ENCODE data around the gene ADD1.
A peak's percentile ranks its signal among the peaks of the same experiment; 100 is the strongest.

ADD1 gene

DNA sequence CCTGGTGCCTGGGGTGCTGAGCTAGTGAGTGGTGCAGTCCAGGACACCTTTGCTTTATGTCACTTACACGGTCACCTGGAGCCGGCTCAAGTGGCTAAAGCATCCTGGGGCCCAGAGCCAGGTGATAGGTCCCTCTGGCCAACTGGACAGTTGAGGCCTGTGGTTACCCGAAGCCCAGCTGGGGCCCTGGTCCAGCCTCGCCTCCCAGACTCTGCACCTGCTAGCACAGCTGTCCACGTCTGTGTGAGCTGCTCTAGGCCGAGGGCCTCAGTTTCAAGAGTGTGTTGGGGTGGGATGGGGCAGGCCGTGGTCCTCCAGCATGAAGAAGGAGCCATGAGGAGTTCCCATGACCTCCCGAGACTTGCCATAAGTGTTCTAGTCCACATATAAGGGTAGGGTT is 7.7 kb upstream of the ADD1 start:
- DNase-seq, result no peak

DNA sequence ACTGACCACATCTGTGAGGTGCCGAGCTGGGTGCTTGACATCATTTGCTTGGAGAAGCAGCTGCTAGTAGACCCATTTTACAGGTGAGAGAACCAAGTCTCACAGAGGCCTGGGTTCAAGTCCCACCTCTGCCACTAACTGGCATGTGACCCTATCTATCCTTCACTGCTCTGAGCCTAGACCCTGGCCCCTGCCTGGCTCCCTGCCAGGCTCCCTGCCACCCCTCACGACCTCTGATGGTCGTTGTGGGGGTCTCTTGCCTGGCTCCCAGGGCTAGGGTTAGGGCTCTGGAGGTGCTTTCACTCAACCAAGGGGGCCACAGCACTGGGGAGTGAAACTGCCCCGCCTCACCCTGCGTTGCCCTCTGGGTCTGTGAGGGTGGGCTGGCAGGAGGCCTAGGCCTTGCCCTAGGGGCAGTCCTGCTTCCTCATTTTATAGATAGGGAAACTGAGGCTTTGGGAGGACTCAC is 7.2 kb upstream of the ADD1 start:
- no peak for DNase-seq

DNA sequence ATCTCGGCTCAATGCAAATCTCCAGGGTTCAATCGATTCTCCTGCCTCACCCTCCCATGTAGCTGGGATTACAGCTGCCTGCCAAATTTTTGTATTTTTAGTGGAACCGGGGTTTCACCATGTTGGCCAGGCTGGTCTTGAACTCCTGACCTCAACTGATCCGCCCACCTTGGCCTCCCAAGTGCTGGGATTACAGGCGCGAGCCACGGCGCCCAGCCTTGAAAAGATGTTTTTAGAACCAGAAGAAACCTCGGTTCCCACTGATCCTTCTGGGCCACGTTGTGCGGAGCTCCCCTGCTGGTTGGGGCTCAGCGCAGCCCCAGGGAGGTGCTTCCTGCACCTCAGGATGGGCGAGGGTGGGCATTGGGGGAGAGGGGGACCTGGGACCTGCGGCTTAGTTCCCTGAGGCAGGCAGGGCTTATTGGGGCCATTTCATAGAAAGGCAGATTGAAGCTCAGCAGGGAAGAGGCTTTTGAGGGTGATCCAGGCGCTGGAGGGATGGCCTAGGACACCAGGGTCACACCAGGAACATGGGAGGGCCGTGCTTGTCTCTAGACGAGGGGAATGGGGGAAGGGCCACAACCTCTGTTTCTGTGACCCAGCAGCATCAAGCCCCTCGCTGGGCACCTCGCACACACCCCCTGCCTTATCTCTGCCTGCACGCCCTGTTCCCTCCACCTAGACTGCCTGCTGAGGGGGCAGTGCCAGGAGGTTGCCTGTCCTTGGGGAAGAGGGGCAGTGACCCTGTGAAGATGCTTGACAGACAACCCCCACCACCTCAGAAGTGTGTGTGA is 6.3 kb upstream of the ADD1 start:
- DNase-seq, result no peak

DNA sequence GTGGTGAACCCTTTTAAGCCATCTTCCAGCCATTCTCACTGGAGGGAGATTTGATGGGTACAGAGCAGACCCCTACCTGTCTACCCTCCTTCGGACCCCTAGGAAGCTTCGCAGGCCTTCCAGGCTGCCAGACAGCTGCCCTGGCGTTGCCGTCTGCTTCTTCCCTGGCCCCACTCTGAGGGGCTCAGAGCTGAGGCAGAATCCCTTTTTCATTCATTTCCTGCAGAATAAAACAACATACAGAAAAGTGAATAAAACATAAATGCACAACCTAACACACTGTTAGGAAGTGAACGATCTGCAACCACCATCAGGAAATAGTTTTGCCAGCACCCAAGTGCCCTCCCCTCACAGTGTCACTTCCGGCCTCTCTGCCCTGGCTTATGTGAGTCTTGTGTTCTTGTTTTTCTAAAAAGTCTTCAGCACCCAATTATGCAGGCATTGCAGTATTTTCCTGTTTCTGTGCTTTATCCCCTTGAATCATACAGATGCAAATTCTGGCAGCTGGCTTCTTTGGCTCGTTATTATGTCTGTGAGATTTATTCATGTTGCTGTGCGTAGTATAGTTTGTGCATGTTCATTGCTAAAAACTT is 5.6 kb upstream of the ADD1 start:
- DNase-seq, result peak; percentile 84

DNA sequence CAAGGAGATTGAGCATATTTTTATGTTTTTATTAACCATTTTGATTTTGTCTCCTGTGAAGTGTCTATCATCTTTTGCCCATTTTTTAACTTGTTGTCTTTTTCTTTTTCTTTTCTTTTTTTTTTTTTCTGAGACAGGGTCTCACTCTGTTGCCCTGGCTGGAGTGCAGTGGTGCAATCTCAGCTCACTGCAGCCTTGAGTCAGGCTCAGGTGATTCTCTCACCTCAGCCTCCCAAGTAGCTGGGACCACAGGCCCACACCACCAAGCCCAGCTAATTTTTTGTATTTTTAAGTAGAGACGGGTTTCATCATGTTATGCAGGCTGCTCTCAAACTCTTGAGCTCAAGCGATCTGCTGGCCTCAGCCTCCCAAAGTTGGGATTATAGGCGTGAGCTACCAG is 4.6 kb upstream of the ADD1 start:
- DNase-seq, result no peak

DNA sequence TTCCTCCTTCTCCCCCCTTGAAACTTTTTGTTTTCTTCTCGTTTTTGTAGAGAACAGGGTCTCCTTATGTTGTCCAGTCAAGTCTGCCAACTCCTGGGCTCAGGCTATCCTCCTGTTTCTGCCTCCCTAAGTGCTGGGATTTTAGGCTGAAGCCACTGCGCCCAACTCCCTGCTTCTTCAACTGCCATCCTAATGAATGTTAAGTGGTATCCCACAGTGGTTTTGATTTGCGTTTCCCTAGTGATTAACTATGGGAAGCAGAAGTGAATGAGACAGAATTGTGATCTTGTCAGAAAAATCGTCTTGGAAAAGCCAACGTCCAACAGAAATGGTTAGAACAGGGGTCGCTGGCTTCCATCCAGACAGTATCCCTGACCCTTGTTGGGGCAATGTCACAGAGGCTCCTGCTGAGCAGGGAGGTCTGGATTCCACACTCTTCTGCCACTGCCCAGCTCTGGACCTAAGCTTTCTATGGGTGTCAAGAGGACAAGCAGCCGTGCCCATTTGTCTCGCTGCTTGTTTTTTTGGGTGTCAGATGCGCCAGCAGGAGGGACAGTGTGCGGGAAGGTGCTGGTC is 869 bp upstream of the ADD1 start:
- no peak for DNase-seq

GRCh38 chr4:2843941-2844584 is 419 bp downstream of the ADD1 start:
- DNase-seq, result no peak

DNA sequence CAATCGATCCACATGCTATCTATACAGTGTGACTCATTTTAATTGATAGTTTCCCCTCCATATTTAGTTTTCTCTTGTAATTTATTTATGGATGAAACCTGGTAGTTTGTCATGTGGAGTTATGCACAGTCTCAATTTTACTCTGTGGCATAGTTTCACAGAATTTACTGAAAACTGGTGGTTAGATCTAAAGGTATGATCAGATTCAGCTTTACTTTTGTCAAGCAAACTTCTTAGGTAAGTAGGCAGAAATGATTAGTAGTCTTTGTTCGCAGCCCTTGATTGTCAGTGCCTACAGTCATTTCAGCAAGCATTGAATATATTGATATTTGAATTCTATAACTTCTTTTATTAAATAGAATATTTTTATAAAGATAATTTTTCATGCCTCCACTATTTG is 2.5 kb downstream of the ADD1 start:
- DNase-seq, result no peak

- DNase-seq, result no peak
These were observed 3.7 kb downstream of the ADD1 start for GRCh38 chr4:2847302-2847871.

DNA sequence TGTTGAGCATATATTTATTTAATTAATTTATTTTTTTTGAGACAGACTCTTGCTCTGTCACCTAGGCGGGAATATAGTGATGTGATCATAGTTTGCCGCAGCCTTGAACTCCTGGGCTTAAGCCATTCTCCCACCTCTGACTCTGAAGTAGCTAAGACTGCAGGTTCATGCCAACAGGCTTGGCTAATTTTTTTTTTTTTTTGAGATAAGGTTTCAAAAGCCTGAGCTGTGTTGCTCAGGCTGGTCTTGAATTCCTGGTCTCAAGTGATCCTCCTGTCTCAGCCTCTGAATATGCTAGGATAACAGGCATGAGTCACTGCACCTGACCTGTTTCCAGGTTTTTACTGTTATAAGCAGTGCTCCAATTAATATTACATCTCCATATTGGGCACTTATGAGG is 4.8 kb downstream of the ADD1 start:
- DNase-seq, result no peak

GRCh38 chr4:2849267-2850152 is 5.9 kb downstream of the ADD1 start:
- DNase-seq, result no peak

DNA sequence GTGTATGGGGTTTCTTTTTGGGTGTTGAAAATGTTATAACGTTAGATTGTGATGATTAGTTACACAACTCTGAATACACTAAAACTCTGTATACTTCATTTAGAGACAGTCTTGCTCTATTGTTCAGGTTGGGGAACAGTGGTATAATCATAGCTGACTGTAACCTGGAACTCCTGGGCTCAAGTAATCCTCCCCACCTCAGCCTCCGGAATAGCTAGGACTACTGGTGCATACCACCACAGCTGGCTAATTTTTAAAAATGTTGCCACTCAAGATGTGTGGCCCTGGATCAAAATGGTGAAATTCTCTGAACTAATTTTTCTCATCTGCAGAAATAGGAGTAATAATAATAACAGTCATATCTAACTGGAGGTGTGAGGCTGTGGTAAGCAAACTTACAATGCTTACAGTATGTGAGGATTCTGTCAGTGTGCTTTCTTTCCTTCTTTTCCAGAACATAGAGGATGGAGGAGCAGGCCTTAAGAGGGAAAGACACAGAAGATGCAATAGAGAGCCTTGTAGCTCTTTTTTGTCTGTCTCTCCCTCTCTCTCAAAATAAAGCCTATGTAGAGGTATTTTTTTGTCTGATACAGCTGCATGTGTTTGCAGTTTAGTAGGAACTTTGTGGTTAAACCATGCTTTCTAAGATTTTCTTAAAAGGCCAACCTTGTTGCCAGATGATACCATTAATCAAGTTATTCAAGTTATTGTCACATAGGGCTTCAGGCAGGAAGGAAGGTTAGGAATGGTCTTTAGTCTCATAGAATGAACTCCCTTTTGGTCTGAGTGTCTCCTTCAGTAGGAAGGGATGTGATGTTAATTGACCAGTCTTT is 7.5 kb downstream of the ADD1 start:
- no peak for DNase-seq

- DNase-seq, result peak; percentile 22
These were observed 8.9 kb downstream of the ADD1 start for GRCh38 chr4:2852481-2852921.

DNA sequence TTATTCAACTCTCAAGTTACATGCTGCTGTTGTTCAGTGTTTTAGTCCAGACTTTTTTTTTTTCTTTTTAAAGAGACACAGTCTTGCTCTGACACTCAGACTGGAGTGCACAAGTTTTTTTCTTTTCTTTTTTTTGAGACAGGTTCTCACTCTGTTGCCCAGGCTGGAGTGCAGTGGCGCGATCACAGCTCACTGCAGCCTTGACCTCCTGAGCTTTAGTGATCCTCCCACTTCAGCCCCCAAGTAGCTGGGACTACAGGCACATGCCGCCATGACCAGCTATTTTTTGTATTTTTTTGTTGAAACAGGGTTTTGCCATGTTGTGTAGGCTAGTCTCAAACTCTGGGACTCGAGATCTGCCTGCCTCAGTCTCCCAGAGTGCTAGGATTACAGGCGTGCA is 11.9 kb downstream of the ADD1 start:
- DNase-seq, result no peak

DNA sequence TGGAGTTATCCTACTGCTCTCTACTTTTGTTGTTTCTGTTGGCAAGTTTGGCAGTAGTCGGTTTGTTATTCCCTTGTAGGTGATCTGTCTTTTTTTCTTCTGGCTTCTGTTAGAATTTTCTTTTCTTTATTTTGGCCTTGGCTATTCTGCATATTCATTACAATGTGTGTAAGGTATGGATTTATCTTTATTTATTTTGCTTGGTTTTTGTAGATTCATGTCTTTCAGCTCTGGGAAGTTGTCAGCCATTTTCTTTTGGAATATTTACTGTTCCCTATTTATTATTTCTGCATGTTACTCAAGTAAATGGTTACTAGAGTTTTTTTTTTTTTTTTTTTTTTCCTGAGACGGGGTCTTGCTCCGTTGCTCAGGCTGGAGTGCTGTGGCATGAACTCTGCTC is 12.6 kb downstream of the ADD1 start:
- DNase-seq, result no peak

GRCh38 chr4:2857349-2857927 is 13.8 kb downstream of the ADD1 start:
- no peak for DNase-seq

GRCh38 chr4:2858451-2859217 is 15.0 kb downstream of the ADD1 start:
- no peak for DNase-seq

DNA sequence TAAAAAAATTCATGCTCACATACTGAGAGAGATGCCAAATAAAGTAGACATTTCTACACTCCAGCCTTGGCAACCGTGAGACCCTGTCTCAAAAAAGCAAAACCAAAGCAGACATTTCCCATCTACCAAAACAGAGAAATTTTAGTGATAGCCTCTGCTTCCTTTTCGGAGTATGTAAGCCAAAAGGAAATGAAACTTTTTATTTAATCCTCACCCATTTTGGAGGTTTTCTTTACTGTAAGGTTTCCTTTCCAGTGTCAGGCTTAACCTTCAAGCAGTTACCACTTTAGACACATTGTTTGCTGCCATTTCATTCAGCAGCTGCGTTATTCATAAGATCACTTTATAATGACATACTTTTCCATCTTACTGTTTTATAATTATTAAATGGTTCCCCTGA is 15.9 kb downstream of the ADD1 start:
- no peak for DNase-seq

DNA sequence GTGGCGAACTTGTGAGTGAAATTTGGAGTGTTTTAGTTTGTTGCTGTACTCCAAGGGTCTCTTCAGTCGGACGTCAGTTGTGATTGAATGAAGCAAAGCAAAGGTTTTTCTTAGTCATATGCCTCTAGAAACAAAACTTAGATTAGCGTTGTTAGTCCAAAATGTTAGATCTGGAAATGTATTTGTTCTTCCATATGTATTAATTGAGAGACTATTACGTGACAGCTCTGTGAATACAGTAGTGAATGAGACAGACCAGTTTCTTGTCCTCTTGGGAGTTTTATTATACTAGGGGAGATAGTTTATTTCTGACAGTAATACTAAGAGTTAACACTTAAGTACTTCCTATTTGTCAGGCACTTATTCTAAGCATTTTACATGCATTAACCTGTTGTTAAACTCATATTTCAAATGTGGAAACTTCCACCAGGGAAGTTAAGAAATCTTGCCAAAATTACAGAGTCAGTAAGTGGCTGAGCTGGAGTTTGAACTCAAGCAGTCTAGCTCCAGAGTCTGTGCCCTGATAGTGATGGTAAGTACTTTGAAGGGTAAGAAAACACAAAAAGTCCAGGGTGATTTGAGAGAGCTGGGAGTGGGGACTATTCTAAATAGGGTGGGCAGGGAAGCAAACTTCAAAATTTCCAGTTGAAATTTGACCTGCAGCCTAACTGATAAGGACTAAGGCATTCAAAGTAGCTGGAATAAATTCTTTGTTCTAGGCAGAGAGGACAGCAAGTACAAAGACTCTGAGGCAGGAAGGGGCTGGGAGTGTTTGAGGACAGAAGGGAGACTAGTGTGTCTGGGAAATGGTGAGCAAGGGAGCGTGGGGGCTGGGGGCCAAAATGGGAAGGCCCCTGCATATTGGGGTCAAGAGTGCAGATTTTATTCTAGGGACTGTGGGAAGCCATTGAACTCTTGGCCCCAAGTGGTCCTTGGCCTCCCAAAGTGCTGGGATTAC is 17.0 kb downstream of the ADD1 start:
- DNase-seq, result no peak
